GM18498 (cell line): ENCODE results near the gene RBMS3.
A peak's percentile ranks its signal among the peaks of the same experiment; 100 is the strongest.
"Not testable (repeated sequence)": the region's sequence is repeated elsewhere in the genome, so short reads cannot be mapped to it uniquely, and the experiment has no call there.

Experiments
- ATAC-seq: cut with Tn5 transposase; IDR thresholded peaks from one replicate; pipeline ENCODE4 v1.9.1; 2021; ENCODE audit warnings: mild to moderate bottlenecking, moderate library complexity; ENCODE audit not compliant: unreplicated experiment

The RBMS3 gene

DNA sequence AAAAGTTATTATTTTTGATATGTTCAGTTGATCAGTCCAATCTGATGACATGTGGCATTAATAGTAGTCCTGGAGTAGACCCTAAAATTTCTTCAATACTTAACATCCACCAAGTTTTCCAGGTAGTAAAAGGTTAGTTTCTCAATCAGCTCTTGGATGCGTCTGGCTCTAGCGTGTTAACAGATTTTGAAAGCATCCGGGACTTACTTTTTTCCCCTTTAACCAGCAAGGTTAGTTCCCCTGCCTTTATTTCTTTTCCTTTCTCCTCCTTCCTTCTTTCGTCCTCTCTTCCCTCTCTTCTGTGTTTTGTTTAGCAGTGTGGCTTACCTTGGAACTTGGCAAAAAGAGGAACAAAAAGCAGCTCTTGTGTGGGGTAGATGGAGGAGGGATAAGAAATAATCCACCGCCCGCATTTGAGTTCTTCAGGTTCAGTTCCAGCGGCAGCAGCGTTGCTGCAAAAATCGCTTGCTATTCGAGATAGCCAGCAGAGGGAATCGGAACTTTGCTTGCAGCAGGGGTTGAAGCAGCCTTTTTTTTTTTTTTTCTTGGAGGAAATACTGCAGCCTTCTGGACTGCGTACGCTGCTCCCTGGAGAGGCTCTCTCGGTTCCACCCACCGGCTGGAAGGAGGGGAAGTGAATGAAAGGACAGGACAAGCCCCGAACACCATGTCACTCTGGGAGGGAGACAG is at the start of gene RBMS3:
TSS of gene RBMS3 (plus strand) at position 668 of the 690 bp plus-strand sequence.
- ATAC-seq: peak; percentile 49

DNA sequence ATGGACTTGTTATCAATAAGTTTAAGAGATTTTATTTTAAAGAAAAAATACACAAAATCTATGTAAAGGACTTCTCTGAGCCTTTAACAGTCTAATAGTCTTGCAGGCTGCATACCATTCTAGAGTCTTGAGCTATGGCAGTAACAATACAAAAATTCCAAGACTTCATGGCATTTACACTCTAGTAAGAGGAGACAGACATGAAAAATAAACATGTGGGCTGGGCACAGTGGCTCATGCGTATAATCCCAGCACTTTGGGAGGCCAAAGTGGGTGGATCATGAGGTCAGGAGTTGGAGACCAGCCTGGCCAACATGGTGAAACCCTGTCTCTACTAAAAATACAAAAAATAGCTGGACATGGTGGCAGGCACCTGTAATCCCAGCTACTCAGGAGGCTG is 47.7 kb upstream of the RBMS3 start:
- ATAC-seq: not testable (repeated sequence)

DNA sequence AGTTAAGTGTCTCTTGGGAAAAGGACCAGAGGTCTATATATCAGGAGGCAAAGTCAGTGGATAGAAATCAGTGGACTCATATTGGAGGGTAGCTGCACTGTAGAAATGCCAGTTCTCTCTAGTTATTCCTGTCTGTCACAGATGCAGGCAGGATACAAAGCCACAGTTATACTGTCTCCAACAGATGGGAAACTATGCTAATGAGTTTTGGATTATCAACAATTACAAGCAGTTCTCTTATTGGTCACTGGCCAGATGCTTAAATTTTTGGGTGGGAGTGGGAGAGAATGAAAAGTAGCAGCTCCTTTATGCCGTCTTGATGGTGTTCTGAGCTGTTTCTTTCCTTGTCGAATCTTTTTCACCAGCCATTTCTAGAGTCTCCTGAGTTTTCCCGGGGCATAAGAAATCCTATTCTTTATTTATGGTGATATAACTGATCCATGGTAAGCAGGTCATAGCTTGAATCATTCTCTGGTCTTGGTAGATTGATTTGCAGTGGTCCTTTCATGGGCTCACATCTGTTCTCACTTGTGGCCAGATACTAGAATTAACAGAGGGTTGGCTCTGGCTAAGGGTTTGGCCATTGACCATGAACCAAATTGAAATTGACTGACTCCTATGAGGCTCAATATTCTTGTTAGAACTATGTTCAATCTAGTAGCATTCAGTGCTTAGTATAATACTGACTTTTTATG is 44.6 kb upstream of the RBMS3 start:
- ATAC-seq: no peak

DNA sequence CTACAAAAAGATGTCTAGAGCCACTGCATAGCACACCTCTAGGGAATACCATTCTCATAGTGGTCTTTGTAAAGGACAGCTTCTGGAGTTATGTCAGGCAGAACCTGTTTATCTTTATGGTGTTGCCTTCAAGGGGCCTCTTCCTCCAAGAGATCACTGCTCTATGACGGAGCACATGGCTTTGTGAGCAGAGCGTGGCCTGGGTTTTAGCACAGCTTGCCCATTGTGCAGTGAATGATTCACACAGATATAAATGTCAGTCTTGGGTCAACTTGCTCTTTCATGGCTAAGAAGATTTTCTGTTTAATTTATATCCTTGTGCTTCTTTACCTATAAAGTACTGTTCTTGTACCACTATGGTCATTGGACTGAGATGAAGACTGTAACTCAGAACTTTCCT is 41.5 kb upstream of the RBMS3 start:
- ATAC-seq: no peak

DNA sequence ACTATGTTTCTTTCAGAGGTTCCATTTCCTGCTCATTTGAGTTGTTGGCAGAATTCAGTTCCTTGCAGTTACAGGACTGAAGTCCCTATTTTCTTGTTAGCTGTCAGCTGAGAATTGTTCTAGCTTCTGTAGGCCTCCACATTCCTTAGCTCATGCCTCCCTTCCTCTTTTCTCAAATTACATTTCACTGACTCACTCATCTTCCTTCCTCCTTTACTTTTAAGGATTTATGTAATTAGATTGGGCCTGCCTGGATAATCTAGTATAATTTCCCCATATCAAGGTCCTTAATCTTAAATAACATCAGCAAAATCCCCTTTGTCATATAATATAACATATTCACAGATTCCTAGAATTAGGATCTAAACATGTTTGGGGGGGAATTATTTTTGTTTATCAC is 40.6 kb upstream of the RBMS3 start:
- ATAC-seq: no peak

DNA sequence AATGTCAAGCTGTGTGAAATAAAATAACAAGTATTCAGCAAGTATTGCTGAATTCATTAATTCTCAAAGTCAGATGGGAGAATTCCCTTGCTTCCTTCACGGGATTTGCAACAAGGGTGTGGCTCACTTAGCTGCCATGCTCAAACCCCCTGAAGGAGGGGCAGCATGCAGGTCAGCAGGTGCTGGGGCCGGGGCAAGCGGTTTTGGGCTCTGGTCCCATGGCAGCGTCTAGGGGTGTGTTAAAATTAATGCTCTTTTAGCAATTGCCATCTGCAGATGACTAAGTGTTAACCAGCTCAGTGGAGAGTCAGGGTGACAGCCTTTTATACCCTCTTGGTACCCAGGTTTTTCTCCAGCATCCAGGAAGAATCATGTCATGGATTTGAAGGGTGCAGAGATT is 40.0 kb upstream of the RBMS3 start:
- no peak for ATAC-seq

DNA sequence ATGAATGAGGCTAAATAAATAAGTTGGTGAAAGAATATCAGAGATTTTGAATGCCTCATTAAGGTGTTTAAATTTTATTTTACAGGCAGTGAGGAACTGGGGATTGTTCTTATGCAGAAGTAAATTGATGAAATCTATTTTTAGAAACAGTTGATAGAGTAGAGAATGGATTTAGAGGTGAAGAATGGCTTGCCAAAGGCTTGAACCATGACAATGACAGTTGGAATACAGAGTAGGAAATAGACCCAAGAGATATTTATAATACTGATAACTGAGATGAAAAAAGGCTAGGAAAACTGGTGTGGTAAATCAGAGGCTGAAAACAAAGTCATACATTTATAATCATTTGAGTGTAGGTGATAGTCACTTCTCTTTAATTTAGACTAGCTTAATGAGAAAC is 39.0 kb upstream of the RBMS3 start:
- no peak for ATAC-seq

DNA sequence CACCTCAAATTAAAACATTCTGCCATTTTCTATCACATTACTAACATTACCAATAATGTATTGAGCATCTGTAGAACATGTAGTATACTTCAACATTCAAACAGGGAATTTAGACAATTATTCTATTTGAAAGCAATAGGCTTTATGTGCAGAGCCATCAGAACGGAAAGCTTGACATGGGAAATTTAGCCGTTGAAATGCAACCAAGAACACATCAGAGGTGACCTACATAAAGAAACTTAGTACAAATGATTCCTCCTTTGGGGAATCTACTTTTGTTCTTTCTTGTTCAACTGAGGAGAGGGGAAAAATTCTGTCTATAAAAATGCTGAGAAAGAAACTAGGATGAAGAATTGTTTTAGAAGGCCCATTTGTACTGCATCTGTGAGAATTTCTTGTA is 38.6 kb upstream of the RBMS3 start:
- ATAC-seq: no peak

DNA sequence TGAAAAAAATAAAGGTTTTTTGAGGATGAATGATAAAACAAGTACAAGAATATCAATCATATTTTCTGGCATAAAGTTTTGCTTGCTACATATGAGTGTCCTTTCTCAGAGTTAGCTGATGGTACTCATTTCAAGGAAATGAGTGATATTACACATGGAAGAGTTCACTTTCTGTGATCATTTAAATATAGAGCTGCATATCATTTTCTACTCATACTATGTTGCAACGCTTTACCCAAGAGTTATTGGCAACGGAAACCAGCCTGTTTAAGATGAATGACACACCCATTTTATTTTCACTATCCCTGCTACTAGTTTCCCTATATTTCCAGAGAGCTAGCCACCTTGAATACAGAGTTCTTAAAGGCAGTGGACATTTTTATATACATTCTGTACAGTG is 35.4 kb upstream of the RBMS3 start:
- no peak for ATAC-seq

DNA sequence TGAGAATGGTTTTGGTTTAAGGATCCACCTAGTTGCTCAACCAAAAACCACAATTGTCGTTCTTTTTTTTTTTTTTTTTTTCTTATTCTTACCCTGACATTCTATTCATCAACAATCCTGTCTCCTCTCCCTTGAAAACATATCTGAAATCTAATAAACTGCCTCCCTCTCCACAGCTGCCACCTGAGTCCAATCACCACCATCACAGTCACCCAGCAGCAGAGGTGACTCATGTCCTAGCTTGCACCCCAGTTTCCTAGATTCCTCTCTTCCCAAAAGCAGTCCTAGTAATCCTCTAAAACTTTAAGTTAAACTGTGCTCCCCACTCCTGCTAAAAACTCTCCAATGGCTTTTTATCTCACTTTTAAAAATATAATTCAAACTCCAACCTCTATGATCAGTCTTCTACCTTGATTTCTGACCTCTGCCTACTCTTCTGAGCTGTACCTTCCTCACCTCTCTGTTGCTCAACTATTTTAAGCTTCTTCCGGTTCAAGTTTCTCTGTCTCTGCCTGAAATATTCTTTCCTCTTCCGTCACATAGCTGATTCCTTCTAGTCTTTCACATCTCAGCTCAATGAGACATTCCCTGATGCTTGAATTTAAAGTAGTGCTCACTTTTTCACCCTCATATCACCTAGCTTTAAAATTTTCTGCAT is 33.7 kb upstream of the RBMS3 start:
- no peak for ATAC-seq

DNA sequence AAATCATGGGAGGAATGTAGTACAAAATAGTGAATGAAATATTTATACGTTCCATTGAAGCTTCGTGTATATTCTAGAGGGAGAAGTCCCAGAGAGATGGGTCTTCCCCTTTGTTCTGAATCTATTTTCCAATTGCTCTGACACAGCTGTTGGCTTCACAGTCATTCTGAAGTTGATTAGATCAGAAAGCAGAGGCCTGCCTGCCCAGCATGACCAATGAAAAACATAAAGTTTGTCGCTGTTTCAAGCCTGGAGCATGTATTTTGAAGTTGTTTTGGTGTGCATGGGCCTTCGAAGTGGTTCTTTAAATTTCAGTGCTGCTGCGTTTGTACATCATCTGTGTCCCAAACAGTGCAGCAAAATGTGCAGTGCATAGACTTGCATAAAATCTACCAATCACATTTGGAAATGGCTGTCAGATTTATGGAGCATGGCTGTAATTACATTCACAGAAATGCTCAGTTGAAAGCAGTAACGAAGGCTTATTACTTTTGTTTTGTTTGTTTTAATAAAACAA is 31.0 kb upstream of the RBMS3 start:
- no peak for ATAC-seq

DNA sequence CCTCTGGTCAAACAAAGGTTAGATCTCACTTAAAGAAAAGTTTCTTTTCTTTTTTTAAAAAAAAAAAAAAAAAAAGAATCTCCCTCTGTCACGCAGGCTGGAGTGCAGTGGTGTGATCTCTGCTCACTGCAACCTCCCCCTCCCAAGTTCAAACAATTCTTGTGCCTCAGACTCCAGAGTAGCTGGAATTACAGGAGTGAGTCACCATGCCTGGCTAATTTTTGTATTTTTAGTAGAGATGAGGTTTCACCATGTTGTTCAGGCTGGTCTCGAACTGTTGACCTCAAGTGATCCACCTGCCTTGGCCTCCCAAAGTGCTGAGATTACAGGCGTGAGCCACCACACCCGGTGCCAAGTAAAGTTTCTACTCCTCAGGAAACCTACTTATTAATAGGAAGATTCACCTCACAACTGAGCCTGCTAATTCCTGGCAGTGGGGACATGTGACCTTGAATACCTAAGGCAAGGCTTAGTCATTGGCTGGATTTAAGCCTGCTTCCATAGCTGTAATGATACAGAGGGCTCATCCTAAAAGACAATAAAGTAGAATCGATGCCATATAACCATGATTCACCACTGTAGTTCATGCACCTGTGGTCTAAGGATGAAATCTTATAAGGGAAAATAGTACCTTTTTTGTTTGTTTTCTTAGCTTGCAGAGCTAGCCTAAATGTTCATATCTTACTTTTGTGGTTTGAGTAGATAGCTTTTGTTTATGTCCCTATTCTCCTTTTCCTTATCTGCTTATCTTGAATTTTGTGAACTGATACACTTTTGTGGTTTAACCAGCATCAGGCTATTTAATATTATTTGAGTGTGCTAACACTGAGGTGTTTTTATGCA is 24.8 kb upstream of the RBMS3 start:
- peak; percentile 47 for ATAC-seq

DNA sequence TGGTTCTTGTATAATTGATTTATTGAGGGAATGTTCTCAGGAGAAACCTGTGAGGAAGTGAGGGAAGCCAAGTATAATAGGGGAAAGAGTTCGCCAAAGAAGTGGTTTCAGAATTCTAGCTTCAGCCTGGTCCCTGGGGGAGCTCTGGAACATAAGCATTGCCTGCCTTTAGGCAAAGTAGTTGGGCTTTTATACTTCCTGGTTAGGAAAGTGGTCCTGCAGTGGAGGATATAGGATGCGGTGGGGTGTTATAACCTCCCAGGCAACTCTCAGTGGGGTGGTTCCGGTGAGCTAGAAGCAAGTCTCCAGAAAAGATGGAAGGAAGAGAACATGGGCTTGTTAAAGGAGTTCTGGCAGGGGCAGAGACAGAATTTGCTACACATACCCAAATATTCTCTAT is 22.7 kb upstream of the RBMS3 start:
- ATAC-seq: no peak

DNA sequence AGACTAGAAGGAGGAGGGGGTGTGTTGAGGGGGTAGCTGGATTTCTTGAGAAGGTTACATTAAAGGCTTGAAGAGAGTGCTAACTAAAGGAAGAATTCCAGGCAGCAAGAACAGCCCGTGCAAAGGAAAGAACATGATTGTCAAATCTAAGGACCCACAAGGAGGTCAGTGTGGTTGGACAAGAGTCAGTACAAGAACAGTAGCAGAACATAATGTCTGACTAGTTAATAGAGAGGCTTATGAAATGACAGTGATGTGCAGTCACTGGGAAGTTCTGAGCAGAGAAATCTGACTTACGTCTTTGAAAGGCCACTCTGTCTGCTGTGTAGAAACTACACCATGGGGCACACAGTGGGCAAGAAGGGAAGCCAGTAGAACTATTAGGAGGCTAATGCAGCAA is 19.8 kb upstream of the RBMS3 start:
- ATAC-seq: no peak

DNA sequence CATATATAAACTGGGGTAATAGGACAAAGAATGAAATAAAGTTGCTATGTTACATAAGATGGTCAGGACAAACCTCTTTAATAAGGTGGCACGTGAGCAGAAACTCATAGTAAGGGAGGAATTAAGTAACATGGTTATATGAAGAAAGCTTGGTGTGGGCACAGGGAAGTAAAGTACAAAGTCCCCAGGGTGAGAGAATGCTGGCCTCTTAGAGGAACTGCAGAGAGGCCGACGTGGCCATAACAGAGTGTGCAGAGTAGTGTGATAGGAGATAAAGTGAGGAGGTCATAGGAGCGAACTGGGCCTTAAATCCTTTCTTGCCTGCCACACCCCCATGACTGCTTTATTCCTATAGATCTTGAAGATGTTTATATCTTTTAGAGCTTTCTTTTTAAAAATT is 17.4 kb upstream of the RBMS3 start:
- no peak for ATAC-seq

DNA sequence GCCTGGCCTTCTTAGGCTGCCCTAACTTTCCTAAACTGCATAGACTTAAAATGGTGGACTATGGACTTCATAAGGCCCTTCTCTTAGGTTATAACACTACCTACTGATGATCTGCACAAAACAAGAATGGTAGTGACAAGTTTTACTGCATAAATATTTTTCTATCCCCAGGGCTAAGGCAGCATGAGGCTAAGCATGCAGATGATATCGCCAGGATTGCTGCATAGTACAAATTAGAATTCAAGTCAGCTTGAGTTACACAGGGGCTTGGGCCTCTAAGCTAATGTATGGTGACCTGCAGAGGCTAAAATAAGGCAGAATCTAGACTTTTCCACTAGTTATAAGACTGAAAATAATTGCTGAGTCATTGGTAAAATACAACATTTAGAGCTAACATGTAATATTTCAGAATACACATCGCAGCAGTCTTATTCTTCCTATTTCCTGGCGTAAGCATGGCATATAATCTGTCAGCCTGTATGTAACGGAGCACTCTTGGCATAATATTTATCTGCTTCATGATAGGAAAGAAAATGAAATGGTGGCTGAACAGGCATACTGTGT is 15.3 kb upstream of the RBMS3 start:
- no peak for ATAC-seq

DNA sequence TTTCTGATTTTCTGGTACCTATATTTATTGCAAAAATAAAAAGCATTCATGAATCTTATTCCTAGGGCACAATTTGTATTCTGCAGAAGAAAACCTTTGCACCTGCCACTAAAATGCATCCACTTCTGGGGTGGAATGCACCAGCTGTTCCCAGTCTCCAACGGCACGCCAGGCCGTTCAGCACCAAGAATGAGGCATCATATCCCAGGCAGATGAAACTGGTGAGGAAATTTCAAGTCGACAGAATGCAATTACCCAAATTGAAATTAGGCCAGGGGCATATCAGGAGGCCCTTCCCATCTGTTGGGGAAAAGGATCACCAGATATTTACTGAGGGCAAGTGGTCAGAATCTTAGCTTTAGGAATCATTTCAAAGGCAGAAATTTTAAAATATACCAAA is 13.6 kb upstream of the RBMS3 start:
- ATAC-seq: no peak

DNA sequence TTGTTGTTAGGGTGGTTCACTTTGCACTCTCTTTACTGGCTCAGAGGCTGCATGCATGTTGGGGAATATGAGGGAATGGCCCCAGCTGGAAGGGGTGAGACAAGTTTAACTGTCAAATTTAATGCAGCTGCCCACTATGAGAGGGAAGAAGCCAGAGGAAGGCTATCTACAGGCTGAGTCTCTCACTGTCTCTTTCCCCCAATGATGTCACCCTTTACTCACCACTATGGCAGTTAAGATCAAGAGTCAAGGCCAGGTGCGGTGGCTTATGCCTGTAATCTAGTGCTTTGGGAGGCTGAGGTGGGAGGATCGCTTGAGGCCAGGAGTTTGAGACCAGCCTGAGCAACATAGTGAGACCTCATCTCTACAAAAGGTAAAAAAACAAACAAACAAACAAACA is 12.2 kb upstream of the RBMS3 start:
- no peak for ATAC-seq

DNA sequence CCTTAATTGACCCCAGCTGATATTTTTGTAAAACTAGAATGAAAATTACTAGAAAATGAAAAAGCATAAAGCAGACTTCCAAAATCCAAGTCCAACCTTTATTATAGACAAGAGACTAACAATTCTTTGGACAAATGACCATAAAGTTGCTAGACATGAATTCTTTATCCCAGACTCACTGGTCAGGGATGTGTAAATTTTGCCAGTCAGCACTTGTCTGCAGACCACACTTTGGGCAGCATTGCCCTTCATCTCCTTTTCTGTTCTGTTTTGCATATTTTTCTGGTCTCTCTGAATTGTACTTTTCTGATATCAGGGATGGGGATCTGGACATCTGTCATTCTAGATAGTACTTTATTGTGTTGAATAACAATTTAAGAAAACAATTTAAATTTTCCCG is 10.1 kb upstream of the RBMS3 start:
- ATAC-seq: no peak

DNA sequence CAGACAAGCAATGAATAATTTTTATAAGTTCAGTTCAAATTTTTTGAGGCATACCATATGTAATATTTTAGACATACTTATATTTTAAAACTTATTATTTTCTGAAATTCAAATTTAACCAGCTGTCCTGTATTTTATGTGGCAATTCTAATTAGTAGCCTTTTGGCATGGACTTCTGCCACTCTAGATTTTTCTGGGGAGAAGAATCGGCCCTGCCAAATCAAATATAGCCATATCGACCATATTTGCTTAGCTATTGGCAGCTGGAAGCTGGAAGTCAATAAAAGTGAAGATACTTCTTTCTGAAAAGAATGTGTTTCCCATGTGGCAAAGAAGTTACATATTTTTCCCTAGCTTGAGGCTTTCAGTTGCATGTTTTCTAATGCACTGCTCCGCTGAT is 9.4 kb upstream of the RBMS3 start:
- ATAC-seq: no peak

DNA sequence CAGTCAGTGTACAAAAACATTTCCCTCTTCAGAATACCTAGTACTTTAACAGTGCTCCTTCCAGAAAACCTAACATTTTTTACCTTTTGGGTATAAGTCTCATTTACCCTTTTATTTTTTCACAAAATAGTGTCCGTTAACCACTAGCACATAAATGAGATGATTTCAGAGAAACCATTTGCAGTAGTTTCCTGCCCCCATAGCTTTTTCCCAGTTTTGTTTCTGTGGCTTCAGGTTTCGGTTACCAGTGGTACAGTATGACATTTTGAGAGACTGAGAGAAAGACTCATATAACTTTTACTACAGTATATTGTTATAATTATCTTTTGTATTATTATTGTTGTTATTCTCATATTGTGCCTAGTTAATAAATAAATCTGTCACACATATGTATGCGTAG is 6.2 kb upstream of the RBMS3 start:
- no peak for ATAC-seq
